OCI-LY3 (cell line): ENCODE measurements around the gene SLC25A10.

Source experiments
- CTCF ChIP-seq: fragments of 200-600, 300-600 bp; sonication (generic); IDR thresholded peaks from 2 replicates; pipeline ENCODE4 v1.5.1; 2014; ENCODE audit warnings: antibody characterized with exemption, low read length, low read depth
- EZH2phosphoT487 ChIP-seq: fragments of 200-600 bp; shearing (Covaris generic); IDR thresholded peaks from 2 replicates; pipeline ENCODE4 v1.6.1; 2018; ENCODE audit warnings: antibody characterized with exemption, mixed run types, low read depth

GRCh38 chr17:81691608-81692007 is 20.5 kb upstream of the SLC25A10 start:
- TF ChIP-seq CTCF (no peak), EZH2phosphoT487 (no peak)
